HL-60 (cell line): ENCODE measurements around the gene TMTC1.

Experiments used
- DNase-seq, 2 experiments: peaks; one replicate each; pipeline ENCODE4 v3.0.0-alpha.2; 2010 to 2020; ENCODE audit warnings: low read depth in 1 of 2, low spot score in 1 of 2
- H3K27ac ChIP-seq: fragments of 250-450 bp; sonication (Bioruptor Pico); replicated peaks from 2 replicates; pipeline ENCODE4 v1.5.1; 2020; ENCODE audit warnings: mild to moderate bottlenecking, moderate library complexity
- H3K27me3 ChIP-seq: fragments of 250-450 bp; sonication (Bioruptor Pico); 2 replicates; pipeline ENCODE4 v1.5.1; 2021; ENCODE audit warnings: mild to moderate bottlenecking, moderate library complexity; ENCODE audit not compliant: insufficient read depth, poor library complexity, severe bottlenecking
- H3K4me3 ChIP-seq: replicated peaks from 2 replicates; pipeline ENCODE4 v1.5.1; 2011; ENCODE audit warnings: mild to moderate bottlenecking, control low read depth, low read length; ENCODE audit not compliant: insufficient read depth
- CTCF ChIP-seq: IDR thresholded peaks from one replicate; pipeline ENCODE4 v1.5.1; 2011; ENCODE audit warnings: low read length, control low read depth, inconsistent platforms; ENCODE audit not compliant: insufficient read depth
- GABPA ChIP-seq: IDR thresholded peaks from 2 replicates; pipeline ENCODE4 v1.6.1; 2012; ENCODE audit warnings: low read depth
- POLR2AphosphoS5 ChIP-seq: IDR thresholded peaks from 2 replicates; pipeline ENCODE4 v1.6.1; 2012; ENCODE audit warnings: low read depth
- REST ChIP-seq: IDR thresholded peaks from 2 replicates; pipeline ENCODE4 v1.6.1; 2012; ENCODE audit warnings: low read depth; ENCODE audit not compliant: insufficient replicate concordance
- SPI1 ChIP-seq: IDR thresholded peaks from 2 replicates; pipeline ENCODE4 v1.6.1; 2012; ENCODE audit warnings: low read depth, mild to moderate bottlenecking, borderline replicate concordance

TMTC1 gene

GRCh38 chr12:29509503-29509902 is 274.2 kb downstream of the TMTC1 start:
- TF ChIP-seq GABPA (no peak), REST (no peak), SPI1 (no peak), CTCF (no peak), POLR2AphosphoS5 (no peak)
- no peak for DNase-seq
- Histone ChIP-seq H3K4me3 (no peak overlapping the region), H3K27me3 (no peaks in the 10 kb centered on the region), H3K27ac (no peak overlapping the region)

GRCh38 chr12:29508949-29509348 is 274.8 kb downstream of the TMTC1 start:
- no peak overlapping the region for H3K4me3 ChIP-seq
- H3K27me3 ChIP-seq, result no peaks in the 10 kb centered on the region
- no peak overlapping the region for H3K27ac ChIP-seq
- DNase-seq, result no peak
- TF ChIP-seq REST (peak; percentile 52), POLR2AphosphoS5 (no peak)

- Histone ChIP-seq H3K4me3 (no peak overlapping the region), H3K27ac (no peak overlapping the region), H3K27me3 (no peaks in the 10 kb centered on the region)
- TF ChIP-seq SPI1, result no peak
- no peak for TF ChIP-seq CTCF
- TF ChIP-seq POLR2AphosphoS5, result no peak
- no peak for TF ChIP-seq REST
- TF ChIP-seq GABPA, result no peak
- DNase-seq, result no peak
Observed at GRCh38 chr12:29505122-29505521, 278.6 kb downstream of the TMTC1 start.

- Histone ChIP-seq H3K27ac (no peak overlapping the region), H3K27me3 (no peaks in the 10 kb centered on the region), H3K4me3 (no peak overlapping the region)
- no peak for DNase-seq
- TF ChIP-seq GABPA, result no peak
- no peak for TF ChIP-seq REST
- no peak for TF ChIP-seq POLR2AphosphoS5
- TF ChIP-seq SPI1, result no peak
- no peak for TF ChIP-seq CTCF
Observed at GRCh38 chr12:29503283-29503682, 280.5 kb downstream of the TMTC1 start.
